ENCODE results near the gene LRIT1.

The LRIT1 gene

DNA sequence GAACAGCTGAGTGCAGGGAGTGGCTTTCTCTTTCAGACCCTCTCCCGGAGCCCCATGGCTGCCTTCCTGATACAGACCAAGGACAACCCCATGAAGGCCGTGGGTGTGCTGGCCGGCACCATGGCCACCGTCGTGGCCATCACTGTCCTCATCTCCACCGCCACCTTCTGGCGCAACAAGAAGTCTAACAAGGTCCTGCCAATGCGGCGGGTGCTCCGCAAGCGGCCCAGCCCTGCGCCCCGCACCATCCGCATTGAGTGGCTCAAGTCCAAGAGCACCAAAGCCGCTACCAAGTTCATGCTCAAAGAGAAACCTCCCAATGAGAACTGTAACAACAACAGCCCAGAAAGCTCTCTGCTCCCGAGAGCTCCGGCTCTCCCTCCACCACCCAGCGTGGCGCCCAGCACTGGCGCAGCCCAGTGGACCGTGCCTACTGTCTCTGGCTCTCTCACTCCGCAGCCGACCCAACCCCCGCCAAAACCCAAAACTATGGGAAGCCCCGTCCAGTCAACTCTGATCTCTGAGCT is 27.2 kb downstream of the LRIT1 start:
- DNase-seq: no peak

DNA sequence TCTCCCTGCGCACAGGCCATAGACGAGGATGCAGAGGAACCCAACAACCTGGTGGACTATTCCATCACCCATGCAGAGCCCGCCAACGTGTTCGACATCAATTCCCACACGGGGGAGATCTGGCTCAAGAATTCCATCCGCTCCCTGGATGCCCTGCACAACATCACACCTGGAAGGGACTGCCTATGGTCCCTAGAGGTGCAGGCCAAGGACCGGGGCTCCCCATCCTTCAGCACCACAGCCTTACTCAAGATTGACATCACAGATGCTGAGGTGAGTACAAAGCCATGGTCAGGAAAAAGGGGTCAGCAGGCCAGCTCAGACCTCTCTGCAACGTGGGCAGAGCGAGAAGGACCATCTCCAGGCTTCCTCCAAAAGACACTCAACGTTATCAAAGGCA is 28.3 kb downstream of the LRIT1 start:
- no peak for DNase-seq

DNA sequence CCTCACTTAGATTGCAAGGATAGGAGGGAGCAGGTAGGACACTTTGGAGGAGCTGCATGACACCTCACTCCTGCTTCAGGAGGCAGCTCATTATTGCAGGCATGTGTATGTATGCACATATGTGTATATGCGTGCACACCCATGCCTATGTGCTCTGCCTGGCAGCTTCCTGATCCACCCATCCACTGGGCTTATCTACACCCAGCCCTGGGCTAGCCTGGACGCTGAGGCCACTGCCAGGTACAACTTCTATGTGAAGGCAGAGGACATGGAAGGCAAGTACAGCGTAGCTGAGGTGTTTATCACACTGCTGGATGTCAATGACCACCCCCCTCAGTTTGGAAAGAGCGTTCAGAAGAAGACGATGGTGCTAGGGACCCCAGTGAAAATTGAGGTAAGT is 29.3 kb downstream of the LRIT1 start:
- DNase-seq: no peak

DNA sequence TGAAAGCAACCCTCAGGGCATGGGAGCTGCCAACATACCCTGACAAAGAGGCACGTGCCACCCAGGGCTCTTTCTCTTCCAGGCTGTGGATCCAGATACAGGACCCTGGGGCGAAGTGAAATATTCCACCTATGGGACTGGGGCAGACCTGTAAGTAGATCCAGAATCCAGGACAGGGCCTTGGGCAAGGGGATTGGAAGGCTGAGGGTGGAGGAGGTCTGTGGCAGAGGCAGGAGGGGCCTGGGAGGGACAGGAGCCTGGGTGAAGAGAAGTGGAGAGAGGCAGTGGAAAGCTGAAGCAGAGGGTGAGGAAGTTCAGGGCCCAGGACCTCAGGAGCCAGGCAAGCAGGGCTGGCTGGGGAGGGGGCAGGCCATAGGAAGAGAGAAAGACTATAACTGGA is 29.8 kb downstream of the LRIT1 start:
- DNase-seq: no peak

DNA sequence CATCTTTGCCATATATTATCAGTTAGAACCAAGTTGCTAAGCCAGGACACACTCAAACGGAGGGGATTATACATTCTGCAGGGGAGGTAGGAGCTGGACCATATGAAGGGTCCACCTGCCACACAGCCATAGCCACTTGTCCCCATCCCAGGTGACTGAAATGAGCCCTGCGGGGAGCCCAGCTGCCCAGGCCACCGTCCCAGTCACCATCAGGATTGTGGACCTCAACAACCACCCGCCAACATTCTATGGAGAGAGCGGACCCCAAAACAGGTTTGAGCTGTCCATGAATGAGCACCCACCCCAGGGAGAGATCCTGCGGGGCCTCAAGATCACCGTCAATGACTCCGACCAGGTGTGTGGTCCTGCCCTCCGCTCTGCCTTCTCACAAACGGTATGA is 33.3 kb downstream of the LRIT1 start:
- no peak for DNase-seq

DNA sequence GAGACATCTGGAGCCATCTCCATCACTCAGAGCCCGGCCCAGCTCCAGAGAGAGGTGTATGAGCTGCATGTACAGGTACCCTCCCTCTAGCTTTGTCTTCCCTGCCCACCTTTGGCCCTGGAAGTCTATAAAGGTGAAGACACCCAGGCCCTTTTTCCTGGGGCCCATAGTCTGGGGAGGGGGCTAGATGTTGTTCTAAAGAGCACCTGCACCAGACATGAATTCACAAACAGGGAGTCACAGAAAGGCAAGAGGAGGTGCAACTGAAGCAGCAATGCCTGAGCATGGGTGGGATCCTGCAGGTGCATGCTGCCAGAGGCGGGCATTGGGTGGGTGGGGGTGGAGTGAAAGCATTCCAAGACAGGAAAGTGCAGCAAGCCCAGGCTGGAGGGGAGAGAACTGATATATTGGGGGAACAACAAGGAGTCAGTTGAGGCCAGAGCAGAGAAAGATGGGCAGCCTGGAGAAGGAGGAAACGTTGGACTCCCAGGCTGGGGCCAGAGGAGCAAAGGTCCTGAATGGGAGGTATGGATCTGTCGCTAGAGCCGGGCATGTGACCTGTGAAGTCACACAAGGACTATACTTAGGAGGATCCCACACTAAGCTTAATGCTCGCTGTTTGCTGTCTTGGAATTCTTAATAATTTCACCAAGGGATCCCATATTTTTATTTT is 35.4 kb downstream of the LRIT1 start:
- no peak for DNase-seq

DNA sequence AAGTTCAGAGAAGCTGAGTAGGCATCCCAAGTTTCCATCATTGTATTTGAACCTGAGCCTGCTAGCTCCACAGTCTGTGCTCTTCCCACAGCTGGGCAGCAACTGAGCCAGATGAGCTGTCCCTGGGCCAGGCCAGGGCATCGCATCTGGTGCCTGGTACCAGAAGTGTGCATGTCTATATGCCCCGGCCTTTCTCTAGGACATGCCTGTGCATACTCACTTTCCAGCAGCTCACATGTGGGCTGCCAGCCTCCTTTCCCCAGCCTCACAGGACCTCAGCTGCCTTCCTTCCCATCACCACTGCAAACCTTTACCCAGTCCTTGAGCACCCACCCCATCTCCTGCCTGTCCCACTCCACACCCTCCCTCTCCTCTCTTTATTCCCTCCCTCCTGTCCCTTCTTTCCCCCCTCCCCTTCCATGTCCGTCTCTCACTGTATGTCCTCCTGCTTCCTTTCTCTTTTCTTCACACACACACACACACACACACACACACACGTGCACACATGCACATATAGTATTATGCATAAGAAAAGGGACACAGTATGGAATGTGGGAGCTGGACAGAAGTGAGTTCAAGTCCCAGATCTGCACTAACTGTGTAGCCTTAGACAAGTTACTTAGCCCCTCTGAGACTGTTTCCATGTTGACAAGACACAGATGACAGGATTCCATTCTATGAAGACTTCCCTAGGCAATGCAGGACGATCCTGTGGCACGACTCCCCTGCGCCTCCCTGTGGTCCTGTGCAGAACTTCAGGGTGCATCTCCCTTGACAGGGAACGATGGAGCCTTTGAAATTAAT is 36.1 kb downstream of the LRIT1 start:
- peak; percentile 18 for DNase-seq

DNA sequence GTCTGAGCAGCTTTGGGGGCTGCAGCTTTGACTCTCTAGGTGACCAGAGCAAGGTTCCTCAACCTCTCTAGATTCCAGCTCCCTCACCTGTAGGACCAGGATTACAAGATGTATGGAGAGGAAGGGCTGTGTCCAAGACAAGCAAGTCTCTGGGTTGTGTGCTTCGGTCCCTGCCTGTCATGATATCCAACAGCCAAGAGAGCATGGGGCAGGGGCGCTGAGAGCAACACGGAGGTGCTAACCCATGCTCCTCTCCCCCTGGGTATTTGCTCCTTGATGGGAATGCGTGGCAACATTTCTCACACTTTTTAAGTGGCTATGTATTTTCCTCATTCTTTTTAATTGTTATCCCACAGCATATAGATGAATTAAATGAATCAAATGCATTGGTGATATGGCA is 36.7 kb downstream of the LRIT1 start:
- DNase-seq: no peak

DNA sequence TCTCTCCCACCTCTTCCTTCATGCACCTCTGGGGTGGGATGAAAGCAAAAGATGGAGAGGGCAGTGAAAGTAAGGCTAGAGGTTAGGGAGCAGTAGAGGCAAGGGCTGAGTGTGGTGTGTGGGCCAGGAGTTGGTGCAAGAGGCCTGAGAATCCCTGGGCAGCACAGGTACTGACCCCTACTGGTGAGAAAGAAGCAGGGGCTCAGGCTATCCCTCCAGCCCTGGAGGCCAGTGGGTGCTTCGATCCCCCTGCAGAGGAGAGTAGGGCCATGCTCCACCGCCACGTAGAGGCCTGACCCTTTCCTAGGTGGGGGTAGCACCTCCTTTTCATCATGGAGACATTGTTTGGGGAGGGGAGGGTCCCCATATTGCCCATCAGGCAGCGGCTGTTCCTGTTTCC is 37.2 kb downstream of the LRIT1 start:
- no peak for DNase-seq

DNA sequence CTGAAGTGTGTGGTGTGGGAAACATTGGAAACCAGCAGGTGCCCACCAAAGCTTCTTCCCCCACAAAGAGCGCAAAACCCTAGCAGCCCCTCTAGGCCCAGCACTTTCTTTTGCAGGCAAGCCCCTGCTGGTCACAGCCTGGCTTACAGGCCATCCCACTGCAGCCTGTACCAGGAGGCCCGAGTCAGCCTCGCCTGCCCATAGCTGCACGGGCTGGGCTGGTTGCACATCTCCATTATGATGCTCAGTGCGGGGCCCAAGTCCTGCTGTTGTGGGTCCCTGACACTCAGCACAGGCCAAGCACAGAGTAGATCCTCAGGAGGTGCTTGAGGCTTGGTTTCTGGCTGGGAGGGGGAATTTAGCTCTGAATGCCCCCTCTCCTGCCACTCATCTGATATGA is 39.0 kb downstream of the LRIT1 start:
- DNase-seq: no peak

DNA sequence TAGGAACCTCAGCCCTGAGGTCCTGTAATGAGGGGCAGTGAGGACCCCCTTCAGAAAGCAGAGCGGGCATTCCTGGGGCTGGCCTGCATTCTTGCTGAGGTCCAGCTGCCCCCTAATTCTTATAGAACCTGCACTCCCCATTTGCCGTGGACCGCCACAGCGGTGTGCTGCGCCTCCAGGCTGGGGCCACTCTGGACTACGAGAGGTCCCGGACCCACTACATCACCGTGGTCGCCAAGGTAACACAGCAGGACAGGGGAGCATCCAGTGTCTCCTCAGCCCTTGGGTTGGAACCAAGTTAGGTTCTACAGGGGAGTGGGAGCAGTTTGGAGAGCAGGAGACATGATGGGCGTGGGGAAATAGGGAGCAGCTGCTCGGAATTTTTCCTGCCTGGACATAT is 39.7 kb downstream of the LRIT1 start:
- no peak for DNase-seq

DNA sequence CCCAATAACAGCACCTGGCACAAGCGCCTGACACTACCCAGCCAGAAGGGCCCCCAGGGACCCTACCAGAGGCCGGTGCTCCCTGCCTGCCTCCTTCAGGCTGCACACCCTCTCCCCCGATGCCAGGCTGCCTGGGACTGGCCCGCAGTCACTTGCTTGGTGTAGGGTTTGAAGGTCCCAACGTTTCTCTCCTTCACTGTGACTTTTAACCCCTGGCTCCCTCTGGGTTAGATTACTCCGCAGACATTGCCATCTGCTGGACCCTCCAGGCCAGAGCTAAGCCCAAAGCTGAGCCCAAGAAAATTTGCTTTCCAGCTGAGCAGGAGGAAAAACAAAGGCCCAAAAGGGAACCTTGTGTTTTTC is 40.1 kb downstream of the LRIT1 start:
- DNase-seq: no peak

DNA sequence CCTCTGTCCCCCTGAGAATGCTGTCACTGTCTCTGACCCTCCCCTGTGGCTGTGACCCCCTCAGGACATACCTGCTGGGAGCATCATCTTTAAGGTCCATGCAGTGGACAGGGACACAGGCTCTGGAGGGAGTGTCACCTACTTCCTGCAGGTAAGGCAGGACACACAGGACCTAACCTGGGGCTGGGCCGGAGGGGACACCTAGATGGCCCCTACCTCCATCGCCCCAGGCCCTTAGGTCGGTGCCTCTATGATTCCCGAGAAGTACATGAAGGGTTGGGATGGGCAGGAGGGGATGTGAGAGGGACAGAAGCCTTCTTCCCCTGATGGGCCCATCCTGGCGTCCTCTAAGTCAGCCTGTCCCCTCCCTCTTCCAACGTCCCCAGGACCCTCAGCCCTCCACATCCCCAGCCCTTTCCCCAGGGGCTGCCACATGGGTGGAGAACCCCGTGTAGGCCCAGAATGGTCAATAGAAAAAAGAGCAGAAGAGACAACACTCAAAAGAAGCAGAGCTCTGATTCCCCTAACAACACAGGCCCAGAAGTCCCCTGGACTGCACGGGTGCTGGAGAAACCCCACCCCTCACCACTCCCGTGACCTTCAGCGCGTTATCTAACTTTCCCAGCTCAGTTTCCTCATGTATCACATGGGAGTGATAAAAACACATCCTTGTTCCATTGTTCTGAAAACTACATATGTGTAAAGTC is 40.7 kb downstream of the LRIT1 start:
- no peak for DNase-seq

DNA sequence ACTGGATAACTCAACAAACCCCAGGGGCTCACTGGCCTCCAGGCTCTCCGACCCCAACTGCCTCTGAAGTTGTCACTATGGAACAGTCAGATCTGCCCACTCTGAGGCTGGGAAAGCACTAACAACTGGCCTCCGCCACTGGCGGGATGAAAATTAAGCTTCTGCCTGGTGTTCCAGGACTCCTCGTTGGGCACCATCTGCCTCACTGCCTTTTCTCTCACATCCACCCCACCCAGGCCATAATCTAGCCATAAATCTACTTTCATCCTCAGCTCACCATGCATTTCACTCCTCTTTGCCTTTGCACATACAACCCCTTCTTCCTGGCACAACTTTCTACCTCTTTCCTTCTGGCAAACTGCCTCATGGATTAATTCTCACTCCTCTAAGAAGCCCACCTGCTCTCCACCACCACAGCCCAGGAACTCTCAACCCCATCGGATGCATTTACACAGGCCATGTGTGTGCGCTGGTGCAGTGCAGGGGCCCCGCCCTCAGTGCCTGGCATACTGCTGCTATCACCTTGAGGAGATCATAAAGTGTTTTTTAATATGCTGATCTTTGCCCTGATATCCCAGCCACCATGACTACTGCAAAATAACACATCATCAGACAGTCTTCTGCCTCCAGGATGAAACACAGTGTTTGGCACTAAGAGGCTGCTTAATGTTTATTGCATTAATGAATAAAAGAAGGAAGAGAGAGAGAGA is 43.0 kb downstream of the LRIT1 start:
- DNase-seq: no peak

DNA sequence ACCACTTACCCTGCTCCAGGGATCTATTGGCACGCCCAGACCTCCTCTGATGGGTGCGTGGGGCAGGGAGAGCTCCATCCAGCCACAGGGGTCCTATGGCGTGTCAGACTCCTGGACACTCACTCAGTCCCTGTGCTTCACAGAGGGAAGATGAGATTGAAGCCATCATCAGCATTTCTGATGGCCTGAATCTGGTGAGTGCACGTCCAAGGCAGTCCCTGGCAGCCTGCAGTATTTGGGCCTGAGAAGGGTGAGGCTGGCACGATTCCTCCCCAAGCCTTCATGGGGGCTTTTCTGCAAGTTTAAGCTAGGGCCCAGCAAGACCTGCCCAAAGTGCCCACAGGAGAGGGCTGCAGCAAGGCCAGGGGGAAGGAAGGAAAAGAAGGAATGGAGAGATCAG is 43.7 kb downstream of the LRIT1 start:
- DNase-seq: no peak

DNA sequence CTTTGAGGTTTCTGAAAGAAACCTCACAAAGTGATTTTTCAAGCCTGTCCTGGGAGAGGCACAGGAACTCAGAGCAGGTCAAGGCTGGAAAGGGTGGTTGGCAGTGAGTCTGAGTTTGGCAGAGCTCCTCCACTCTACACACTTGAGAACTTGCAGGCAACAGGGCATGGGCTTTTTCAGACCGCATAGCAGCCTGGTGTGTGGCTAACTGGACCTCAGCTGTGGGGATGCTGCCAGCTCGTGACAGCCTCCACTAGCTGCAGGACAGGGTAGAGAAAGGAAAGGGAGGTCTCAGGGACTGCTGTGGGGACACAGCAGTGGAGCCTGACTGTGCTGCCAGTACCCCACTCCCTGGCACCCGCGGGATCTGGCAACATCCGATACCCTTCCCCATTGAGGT is 44.4 kb downstream of the LRIT1 start:
- DNase-seq: no peak

DNA sequence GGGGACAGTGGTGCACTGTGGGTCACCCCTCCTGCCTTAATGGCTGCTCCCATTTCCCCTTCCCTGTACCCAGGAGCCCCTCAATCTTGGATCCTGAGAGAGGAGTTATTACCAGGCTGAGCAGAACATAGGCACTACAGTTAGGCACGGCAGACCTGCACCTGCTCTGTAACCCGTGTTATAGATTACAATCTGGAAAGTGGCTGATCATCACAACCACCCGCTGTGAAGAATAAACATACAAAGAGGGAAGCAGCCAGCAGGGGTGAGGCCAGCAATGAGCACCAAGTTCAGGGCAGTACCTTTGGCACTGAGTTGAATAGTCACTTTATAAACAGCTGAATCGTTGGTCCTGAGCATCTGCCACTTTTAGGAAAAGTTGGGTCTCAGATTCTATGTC is 45.3 kb downstream of the LRIT1 start:
- DNase-seq: no peak

DNA sequence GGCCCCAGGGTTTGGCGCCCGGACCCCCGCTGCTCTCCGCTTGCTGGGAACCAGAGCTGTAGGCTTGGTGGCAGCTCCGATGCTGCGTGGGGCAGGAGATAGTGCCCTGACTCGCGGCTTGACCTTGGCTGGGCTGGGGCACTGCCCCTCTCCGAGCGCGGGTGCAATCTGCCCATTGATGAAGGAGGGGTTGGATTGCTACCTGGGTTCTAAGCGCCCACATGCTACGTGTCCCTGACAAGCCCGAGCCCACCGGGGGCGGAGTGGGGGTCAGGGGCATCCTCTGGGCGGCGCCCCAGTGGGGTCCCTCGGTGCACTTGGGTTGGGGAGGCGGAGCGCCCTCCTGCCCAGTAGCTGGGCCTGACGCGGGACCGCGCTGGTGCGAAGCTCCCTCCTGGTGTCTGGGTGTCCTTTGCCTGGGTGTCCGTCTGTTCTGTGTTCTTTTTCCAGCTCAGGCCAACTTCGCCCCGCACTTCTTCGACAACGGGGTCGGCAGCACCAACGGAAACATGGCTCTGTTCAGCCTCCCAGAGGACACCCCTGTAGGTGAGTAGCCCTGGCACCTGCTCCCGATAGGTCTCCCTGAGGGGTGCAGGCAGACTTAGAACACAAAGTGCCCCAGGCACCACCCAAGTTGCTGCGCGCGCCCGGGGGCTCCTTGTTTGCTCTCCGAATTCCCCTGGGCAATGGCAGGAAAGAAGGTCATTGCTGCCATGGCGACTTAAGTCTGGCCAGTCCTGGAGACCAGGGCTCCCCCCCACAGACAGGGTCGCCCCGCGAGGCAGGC is 46.1 kb downstream of the LRIT1 start:
- no peak for DNase-seq

DNA sequence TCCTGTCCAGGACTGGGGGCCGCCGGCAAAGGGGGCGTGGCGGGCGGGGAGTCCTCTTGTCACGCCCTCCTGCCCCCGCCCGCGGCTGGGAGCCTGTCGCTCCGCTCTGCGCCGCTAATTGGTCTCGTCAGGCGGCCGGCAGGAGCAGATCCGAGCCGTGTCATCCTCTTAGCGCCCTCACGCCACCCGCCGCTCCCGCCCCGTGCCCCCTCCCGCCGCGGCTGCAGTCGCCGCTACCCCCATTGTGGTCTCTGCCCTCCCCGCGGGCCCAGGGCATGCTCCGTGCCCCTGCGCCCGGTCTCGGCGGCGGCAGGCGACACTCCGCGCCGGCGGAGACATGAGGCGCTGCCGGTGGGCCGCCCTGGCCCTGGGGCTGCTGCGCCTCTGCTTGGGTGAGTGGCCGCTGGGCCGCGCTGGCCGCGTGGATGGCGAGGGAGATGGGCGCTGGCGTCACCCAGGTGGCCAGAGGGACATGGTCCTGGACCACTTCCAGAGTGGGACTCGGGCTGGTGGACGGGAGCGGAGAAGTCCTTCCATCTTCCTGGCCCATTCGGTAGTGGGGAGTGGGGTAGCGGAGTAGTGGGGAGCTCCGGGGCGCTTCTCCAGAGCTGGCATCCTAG is 46.8 kb downstream of the LRIT1 start, which contains the start of gene CDHR1:
CDHR1 (plus strand) TSS at position 114 of the 620 bp plus-strand sequence; CDS start at position 338, 224 bp downstream.
- DNase-seq: peak; percentile 18

DNA sequence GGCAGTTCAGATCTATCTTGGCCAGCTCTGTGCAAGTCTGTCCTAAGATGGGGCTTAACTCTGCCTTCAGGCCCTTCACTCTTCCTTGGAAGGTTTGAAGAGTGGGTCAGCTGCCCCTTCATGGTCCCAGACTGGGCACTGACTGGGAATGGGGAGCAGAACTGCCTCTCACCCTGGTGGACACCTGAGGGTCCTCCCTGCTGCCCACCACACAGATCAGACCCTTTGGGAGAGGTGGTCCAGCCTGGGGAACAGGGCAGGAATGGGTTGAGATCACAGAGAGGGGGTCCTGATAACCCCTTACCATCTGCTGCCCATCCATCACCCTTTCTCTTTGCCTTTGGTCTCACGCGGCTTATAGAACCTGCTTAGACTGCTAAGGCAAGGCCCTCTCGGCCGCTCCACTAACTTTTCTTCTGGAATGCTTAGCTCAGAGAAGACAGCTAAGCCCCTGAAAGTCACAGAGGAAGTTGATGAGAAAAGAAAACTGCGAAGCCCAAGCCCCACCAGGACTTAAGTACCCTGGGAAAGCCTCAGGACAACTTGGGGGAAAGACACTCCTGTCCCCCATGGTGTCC is 47.4 kb downstream of the LRIT1 start:
- no peak for DNase-seq

DNA sequence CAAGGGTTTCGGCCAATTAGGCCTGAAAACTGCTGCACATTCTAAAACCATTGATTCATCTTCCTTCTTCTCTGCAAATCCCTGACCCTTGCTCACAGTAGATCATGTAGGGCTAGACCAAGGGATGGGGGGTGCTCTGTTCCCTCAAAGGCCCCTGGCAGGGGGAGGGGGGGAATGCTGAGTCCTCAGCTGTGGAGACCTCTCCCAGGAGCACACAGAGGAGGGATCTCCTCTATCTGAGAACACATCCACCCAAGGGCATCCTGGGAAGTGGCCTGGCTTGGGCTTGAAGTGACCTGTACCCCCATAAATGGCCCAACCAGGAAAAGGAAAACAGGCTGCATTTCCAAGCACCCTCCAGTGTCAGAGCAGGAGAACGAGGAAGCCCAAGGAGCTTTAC is 48.0 kb downstream of the LRIT1 start:
- no peak for DNase-seq
